Measurements from ENCODE around the gene ITGA1.

DNA sequence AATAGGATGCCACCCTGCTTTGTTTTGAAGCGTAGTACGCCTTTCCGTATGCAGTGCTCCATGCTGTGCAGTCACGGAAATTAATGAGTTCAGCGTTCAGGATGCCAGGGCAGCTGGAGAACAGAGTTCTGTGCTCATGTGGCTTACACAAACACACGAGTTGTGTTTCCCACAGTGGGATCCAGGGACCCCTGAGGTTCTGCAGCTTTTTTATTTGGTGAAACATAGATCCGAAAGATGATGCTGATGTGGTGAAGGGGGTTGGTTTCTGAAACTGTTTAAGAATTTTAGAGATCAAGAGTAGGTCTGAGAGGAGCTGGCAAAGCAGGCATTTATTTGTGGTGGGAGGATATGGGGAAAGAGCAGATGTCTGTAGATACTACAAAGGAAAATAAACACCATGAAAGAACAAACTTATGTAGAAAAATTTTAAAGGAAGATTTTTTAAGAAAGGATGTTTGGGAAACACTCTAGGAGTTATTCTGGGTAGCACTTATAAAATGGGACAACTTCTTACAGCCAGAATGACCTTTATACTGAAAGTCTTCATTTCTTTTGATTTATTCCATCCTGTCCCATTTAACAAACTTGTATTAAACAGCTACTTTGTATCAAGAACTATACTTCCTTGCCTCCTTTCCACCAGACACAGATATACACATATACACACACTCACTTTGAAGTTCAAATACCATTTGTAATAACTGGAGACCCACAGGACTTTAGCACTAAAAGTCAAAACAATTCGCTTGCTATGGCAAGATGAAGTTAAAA lies 52.7 kb downstream of the ITGA1 start:
- no peak for TF ChIP-seq CTCF (IDR thresholded peaks at IDR 0.05; ENCODE audit: control extremely low read depth in 1 of 3, insufficient read depth in 1 of 3, low read depth in 1 of 3, low read length in 3 of 3)
- TF ChIP-seq HDAC6 (IDR thresholded peaks at IDR 0.05; ENCODE audit: low read depth, low read length): no peak
- no peak for TF ChIP-seq BCL11A (IDR thresholded peaks at IDR 0.05; ENCODE audit: low read depth in 2 of 2, low read length in 2 of 2)
- TF ChIP-seq SP4 (IDR thresholded peaks at IDR 0.05; ENCODE audit: low read length): no peak
- TF ChIP-seq POLR2A (IDR thresholded peaks at IDR 0.05; ENCODE audit: control extremely low read depth in 1 of 2, low read depth in 2 of 2, low read length in 2 of 2): no peak
- no peak for TF ChIP-seq CEBPB (IDR thresholded peaks at IDR 0.05; ENCODE audit: low read depth, low read length)
- no peak for TF ChIP-seq FOSL1 (IDR thresholded peaks at IDR 0.05; ENCODE audit: insufficient read depth, low read depth, low read length)
- no peak for TF ChIP-seq RBBP5 (IDR thresholded peaks at IDR 0.05; ENCODE audit: borderline replicate concordance, low read depth, low read length)
- no peak for TF ChIP-seq SP1 (IDR thresholded peaks at IDR 0.05; ENCODE audit: low read depth, low read length)
- TF ChIP-seq, protein P1, sequence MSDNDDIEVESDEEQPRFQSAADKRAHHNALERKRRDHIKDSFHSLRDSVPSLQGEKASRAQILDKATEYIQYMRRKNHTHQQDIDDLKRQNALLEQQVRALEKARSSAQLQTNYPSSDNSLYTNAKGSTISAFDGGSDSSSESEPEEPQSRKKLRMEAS (IDR thresholded peaks at IDR 0.05): no peak
- no peak for TF ChIP-seq EZH2 (IDR thresholded peaks at IDR 0.05; ENCODE audit: low read depth, low read length, severe bottlenecking)
- TF ChIP-seq RAD21 (IDR thresholded peaks at IDR 0.05 in 1 of 2, conservative IDR thresholded peaks at IDR 0.05 in 1 of 2; ENCODE audit: low read depth in 2 of 2, low read length in 2 of 2): no peak
